AG04450 (cell line): Measurements from ENCODE around the gene PARD3. TPM values are rescaled to one million over a fixed set of nuclear protein-coding genes. Genes with fewer than 3 reads are reported as not detected.

ENCODE experiments used
- CTCF ChIA-PET: fragments of 300-600, 350-600 bp; formaldehyde crosslinking; extraction: SDS; loops from one replicate; lab custom pipeline; 2022; ENCODE audit warnings: antibody characterized with exemption, inconsistent platforms; lab: Charles Lee
- POLR2A ChIA-PET: fragments of 350-600 bp; formaldehyde crosslinking; extraction: SDS; loops from one replicate; lab custom pipeline; 2021; ENCODE audit warnings: antibody characterized with exemption, inconsistent platforms; lab: Yijun Ruan, JAX
- DNase-seq: peaks from one replicate; pipeline ENCODE4 v3.0.0-alpha.2; 2011; ENCODE audit warnings: low read depth, low spot score
- H3K27ac ChIP-seq: one replicate; pipeline ENCODE4 v1.5.1; 2012; ENCODE audit warnings: low read depth, low read length, control low read depth
- H3K27me3 ChIP-seq: one replicate; pipeline ENCODE4 v1.6.0; 2012; ENCODE audit warnings: low read length; ENCODE audit not compliant: control insufficient read depth, insufficient read depth
- H3K4me3 ChIP-seq: 2 replicates; pipeline ENCODE4 v1.5.1; 2011; ENCODE audit warnings: mild to moderate bottlenecking, low read depth, low read length, control low read depth
- H3K9me3 ChIP-seq: 2 replicates; pipeline ENCODE4 v1.5.1; 2012; ENCODE audit warnings: low read length; ENCODE audit not compliant: control insufficient read depth, insufficient read depth
- CTCF ChIP-seq: IDR thresholded peaks from 2 replicates; pipeline ENCODE4 v1.5.1; 2011; ENCODE audit warnings: low read depth, low read length, control low read depth, inconsistent platforms
- polyA plus RNA-seq: library from polyadenylated mRNA; depleted of rRNA; stranded (reverse); fragments of >200 nt; gene quantifications from 2 replicates; pipeline ENCODE4 v1.2.3, GENCODE V29; 2011

PARD3 gene
- polyA plus RNA-seq, 1 experiment = 43.1 TPM

- CTCF ChIA-PET = no interaction called here
- POLR2A ChIA-PET = no interaction called here
- no peak for DNase-seq
- no peak for TF ChIP-seq CTCF
- Histone ChIP-seq H3K27me3 (no peaks in the 10 kb centered on the region), H3K9me3 (no peaks in the 10 kb centered on the region), H3K4me3 (no peak overlapping the region), H3K27ac (no peak overlapping the region)
Measured at GRCh38 chr10:34476608-34477007, 338.5 kb downstream of the PARD3 start.

DNA sequence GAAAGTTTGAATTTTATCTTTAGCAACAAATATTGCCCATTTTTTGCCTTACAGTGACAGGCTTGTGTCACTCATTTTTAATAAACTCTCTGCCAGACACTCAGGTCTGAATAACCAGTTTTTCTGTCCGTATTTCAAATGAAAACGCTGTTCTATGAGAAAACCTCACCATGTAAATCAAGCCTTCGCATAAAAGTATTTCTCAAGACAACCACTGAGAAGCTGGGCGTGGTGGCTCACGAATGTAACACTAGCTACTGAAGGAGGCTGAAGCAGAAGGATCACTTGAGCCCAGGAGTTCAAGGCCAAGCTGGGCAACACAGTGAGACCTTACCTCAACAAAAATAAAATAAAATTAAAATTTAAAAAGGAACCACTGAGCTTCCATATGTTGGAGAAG lies 339.3 kb downstream of the PARD3 start:
- Histone ChIP-seq H3K27me3 (no peaks in the 10 kb centered on the region), H3K27ac (no peak overlapping the region), H3K4me3 (no peak overlapping the region), H3K9me3 (no peaks in the 10 kb centered on the region)
- no peak for TF ChIP-seq CTCF
- no peak for DNase-seq
- CTCF ChIA-PET = interaction anchor here (1.5 kb wide), 1 partner anchor 163 kb away, joined by 5 read pairs; no protein-coding TSS in a partner anchor
- POLR2A ChIA-PET = interaction anchor here (0.6 to 0.7 kb wide), 2 partner anchors 45 to 58 kb away, joined by 3 read pairs; no protein-coding TSS in a partner anchor

GRCh38 chr10:34475274-34475646 lies 339.8 kb downstream of the PARD3 start:
- Histone ChIP-seq H3K4me3 (no peak overlapping the region), H3K27me3 (no peaks in the 10 kb centered on the region), H3K27ac (no peak overlapping the region), H3K9me3 (no peaks in the 10 kb centered on the region)
- no peak for TF ChIP-seq CTCF
- ChIA-PET CTCF (interaction anchor here (1.5 kb wide), 1 partner anchor 163 kb away, joined by 5 read pairs; no protein-coding TSS in a partner anchor), POLR2A (no interaction called here)
- DNase-seq = no peak

- ChIA-PET CTCF (interaction anchor here (1.5 kb wide), 1 partner anchor 164 kb away, joined by 5 read pairs; no protein-coding TSS in a partner anchor), POLR2A (no interaction called here)
- Histone ChIP-seq H3K9me3 (no peaks in the 10 kb centered on the region), H3K27ac (no peak overlapping the region), H3K27me3 (no peaks in the 10 kb centered on the region), H3K4me3 (no peak overlapping the region)
- TF ChIP-seq CTCF = no peak
- DNase-seq = no peak
Measured at GRCh38 chr10:34474555-34475273, 340.4 kb downstream of the PARD3 start.

DNA sequence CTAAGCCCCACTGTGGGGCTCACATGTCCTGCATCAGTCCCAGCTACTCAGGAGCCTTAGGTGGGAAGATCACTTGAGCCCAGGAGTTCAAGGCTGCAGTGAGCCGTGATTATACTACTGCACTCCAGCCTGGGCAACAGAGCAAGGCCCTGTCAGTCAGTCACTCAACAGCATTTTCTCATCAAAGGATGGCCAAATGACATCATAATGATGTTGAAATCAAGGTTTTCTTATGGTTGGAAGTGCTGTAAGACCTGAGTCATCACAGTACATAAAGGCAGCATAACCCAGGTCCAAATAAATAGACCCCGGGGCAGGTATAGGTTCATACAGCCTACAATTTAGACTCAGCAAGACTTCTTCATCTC lies 341.1 kb downstream of the PARD3 start:
- no peak for TF ChIP-seq CTCF
- Histone ChIP-seq H3K4me3 (no peak overlapping the region), H3K27ac (no peak overlapping the region), H3K9me3 (no peaks in the 10 kb centered on the region), H3K27me3 (no peaks in the 10 kb centered on the region)
- CTCF ChIA-PET = no interaction called here
- POLR2A ChIA-PET = no interaction called here
- peak; percentile 29 for DNase-seq
